PFSK-1 (cell line): Measurements from ENCODE around the gene TMC7.

ENCODE experiments used
- FOXP2 ChIP-seq: optimal IDR thresholded peaks from 2 replicates; pipeline ENCODE3; 2011; ENCODE audit warnings: borderline replicate concordance, control low read depth, inconsistent platforms; ENCODE audit not compliant: insufficient read depth; ENCODE audit errors: extremely low read length, extremely low read depth
- POLR2AphosphoS5 ChIP-seq: IDR thresholded peaks from 2 replicates; pipeline ENCODE4 v1.6.1; 2012; ENCODE audit warnings: low read depth, mild to moderate bottlenecking, control low read depth, low read length, moderate library complexity
- REST ChIP-seq, 2 experiments: IDR thresholded peaks; 2 replicates each; pipeline versions ENCODE4 v1.6.1 to v1.8.0; 2011 to 2012; ENCODE audit warnings: low read depth in 2 of 2, low read length in 2 of 2, control low read depth in 1 of 2, inconsistent platforms in 1 of 2, mild to moderate bottlenecking in 1 of 2, moderate library complexity in 1 of 2; ENCODE audit not compliant: insufficient read depth in 1 of 2
- SIN3A ChIP-seq: IDR thresholded peaks from 2 replicates; pipeline ENCODE4 v1.6.1; 2012; ENCODE audit warnings: mild to moderate bottlenecking, low read length, moderate library complexity, borderline replicate concordance; ENCODE audit not compliant: insufficient read depth
- TAF1 ChIP-seq: IDR thresholded peaks from 2 replicates; pipeline ENCODE4 v1.6.1; 2012; ENCODE audit warnings: low read length, control low read depth, borderline replicate concordance; ENCODE audit not compliant: insufficient read depth

The TMC7 gene

GRCh38 chr16:19095654-19096053 is 111.9 kb downstream of the TMC7 start:
- TF ChIP-seq TAF1 (no peak), FOXP2 (no peak), SIN3A (no peak), POLR2AphosphoS5 (no peak), REST (IDR thresholded peaks at IDR 0.05; ENCODE audit: insufficient read depth in 1 of 2, low read depth in 2 of 2, low read length in 2 of 2) (no peak)

GRCh38 chr16:19098173-19098572 is 114.4 kb downstream of the TMC7 start:
- TF ChIP-seq SIN3A (no peak), TAF1 (no peak), POLR2AphosphoS5 (no peak), REST (IDR thresholded peaks at IDR 0.05; ENCODE audit: insufficient read depth in 1 of 2, low read depth in 2 of 2, low read length in 2 of 2) (no peak), FOXP2 (no peak)

- no peak for TF ChIP-seq FOXP2
These were observed 118.6 kb downstream of the TMC7 start for GRCh38 chr16:19102187-19102872.

- TF ChIP-seq SIN3A (no peak), TAF1 (no peak), FOXP2 (no peak), POLR2AphosphoS5 (no peak), REST (IDR thresholded peaks at IDR 0.05; ENCODE audit: insufficient read depth in 1 of 2, low read depth in 2 of 2, low read length in 2 of 2) (no peak)
These were observed 120.9 kb downstream of the TMC7 start for GRCh38 chr16:19104607-19105006.

- no peak for TF ChIP-seq SIN3A
- no peak for TF ChIP-seq REST (IDR thresholded peaks at IDR 0.05; ENCODE audit: insufficient read depth in 1 of 2, low read depth in 2 of 2, low read length in 2 of 2)
- no peak for TF ChIP-seq TAF1
- no peak for TF ChIP-seq POLR2AphosphoS5
- TF ChIP-seq FOXP2 = no peak
These were observed 121.4 kb downstream of the TMC7 start for GRCh38 chr16:19105131-19105530.
